Nucleus accumbens (tissue), 56 donors: ENCODE measurements around the gene NR2F1-AS1.
"Not testable (repeated sequence)": the region's sequence is repeated elsewhere in the genome, so short reads cannot be mapped to it uniquely, and the experiment has no call there.

Source experiments
- DNase-seq, 56 donors: peaks; one replicate each; lab custom pipeline; 2025; lab: John Stamatoyannopoulos, UW

NR2F1-AS1 gene

GRCh38 chr5:93402451-93402850, 178.6 kb downstream of the NR2F1-AS1 start:
- no peak for DNase-seq

- DNase-seq = no peak
These were observed 179.3 kb downstream of the NR2F1-AS1 start for GRCh38 chr5:93401634-93402213.

GRCh38 chr5:93399675-93400074, 181.3 kb downstream of the NR2F1-AS1 start:
- no peak for DNase-seq

GRCh38 chr5:93395971-93396379, 185.0 kb downstream of the NR2F1-AS1 start:
- DNase-seq = no peak

GRCh38 chr5:93395010-93395409, 186.0 kb downstream of the NR2F1-AS1 start:
- no peak for DNase-seq

- DNase-seq = no peak
These were observed 186.7 kb downstream of the NR2F1-AS1 start for GRCh38 chr5:93394301-93394700.

- DNase-seq = not testable (repeated sequence)
These were observed 189.8 kb downstream of the NR2F1-AS1 start for GRCh38 chr5:93391169-93391568.

- DNase-seq = no peak
These were observed 195.4 kb downstream of the NR2F1-AS1 start for GRCh38 chr5:93385655-93386054.

GRCh38 chr5:93384995-93385394, 196.0 kb downstream of the NR2F1-AS1 start:
- DNase-seq = no peak

- no peak for DNase-seq
These were observed 197.0 kb downstream of the NR2F1-AS1 start for GRCh38 chr5:93384026-93384425.

- DNase-seq = no peak
These were observed 198.7 kb downstream of the NR2F1-AS1 start for GRCh38 chr5:93382188-93382825.

GRCh38 chr5:93381057-93381456, 200.0 kb downstream of the NR2F1-AS1 start:
- no peak for DNase-seq

GRCh38 chr5:93378073-93378472, 202.9 kb downstream of the NR2F1-AS1 start:
- no peak for DNase-seq

GRCh38 chr5:93371893-93372292, 209.1 kb downstream of the NR2F1-AS1 start:
- no peak for DNase-seq

GRCh38 chr5:93364378-93364777, 216.6 kb downstream of the NR2F1-AS1 start:
- DNase-seq = no peak

GRCh38 chr5:93360436-93361088, 220.5 kb downstream of the NR2F1-AS1 start:
- DNase-seq = no peak

GRCh38 chr5:93359960-93360305, 221.1 kb downstream of the NR2F1-AS1 start:
- no peak for DNase-seq
